HepG2 (cell line): Measurements from ENCODE around the gene ARHGAP32.

Experiments used
- CTCF ChIP-seq: sonication (generic); formaldehyde crosslinking; IDR thresholded peaks from 2 replicates; pipeline ENCODE4 v1.5.0; 2020; ENCODE audit warnings: mild to moderate bottlenecking, missing genetic modification reagents, moderate library complexity
- IRF2 ChIP-seq: IDR thresholded peaks from 2 replicates; pipeline ENCODE4 v1.6.1; 2018; ENCODE audit warnings: missing genetic modification reagents, missing compliant biosample characterization
- KAT2B ChIP-seq: fragments of 150-350 bp; IDR thresholded peaks from 2 replicates; pipeline ENCODE4 v1.6.1; 2014; ENCODE audit warnings: low read depth, low read length, borderline replicate concordance
- MXD1 ChIP-seq: sonication (generic); formaldehyde crosslinking; IDR thresholded peaks from 2 replicates; pipeline ENCODE4 v1.4.0; 2020; ENCODE audit warnings: mild to moderate bottlenecking, missing genetic modification reagents
- MYNN ChIP-seq: sonication (generic); formaldehyde crosslinking; IDR thresholded peaks from 2 replicates; pipeline ENCODE4 v1.4.0; 2020; ENCODE audit warnings: mild to moderate bottlenecking, low read depth, missing genetic modification reagents
- MYPOP ChIP-seq: sonication (generic); formaldehyde crosslinking; IDR thresholded peaks from 2 replicates; pipeline ENCODE4 v1.8.1; 2023; ENCODE audit warnings: mild to moderate bottlenecking, moderate library complexity, missing genetic modification reagents
- NR2C2 ChIP-seq: sonication (generic); formaldehyde crosslinking; IDR thresholded peaks from 2 replicates; pipeline ENCODE4 v1.4.0; 2020; ENCODE audit warnings: missing genetic modification reagents, mild to moderate bottlenecking, moderate library complexity, borderline replicate concordance
- POLR2G ChIP-seq: fragments of 200-400 bp; formaldehyde crosslinking; IDR thresholded peaks from 2 replicates; pipeline ENCODE4 v1.6.1; 2018; ENCODE audit warnings: mild to moderate bottlenecking, low read depth, low read length, moderate library complexity
- SETDB1 ChIP-seq: sonication (generic); formaldehyde crosslinking; IDR thresholded peaks from 2 replicates; pipeline ENCODE4 v1.5.1; 2020; ENCODE audit warnings: missing genetic modification reagents, mild to moderate bottlenecking, borderline replicate concordance
- TRIM22 ChIP-seq: fragments of 450-650 bp; IDR thresholded peaks from 2 replicates; pipeline ENCODE4 v1.6.1; 2017
- ZNF263 ChIP-seq: sonication (generic); formaldehyde crosslinking; IDR thresholded peaks from 2 replicates; pipeline ENCODE4 v1.4.0; 2020; ENCODE audit warnings: missing genetic modification reagents
- TF ChIP-seq, protein P1 (sequence below): sonication (generic); formaldehyde crosslinking; IDR thresholded peaks from 2 replicates; pipeline ENCODE4 v1.4.0; 2020; ENCODE audit warnings: missing genetic modification reagents, borderline replicate concordance

- TF ChIP-seq KAT2B (no peak), ZNF263 (no peak), MYNN (CRISPR knock-in tag) (no peak), POLR2G (no peak), NR2C2 (CRISPR knock-in tag) (no peak), SETDB1 (CRISPR knock-in tag) (no peak), MYPOP (no peak), CTCF (CRISPR knock-in tag) (no peak), IRF2 (CRISPR knock-in tag) (no peak), TRIM22 (no peak), MXD1 (CRISPR knock-in tag) (no peak)
- TF ChIP-seq, protein P1, sequence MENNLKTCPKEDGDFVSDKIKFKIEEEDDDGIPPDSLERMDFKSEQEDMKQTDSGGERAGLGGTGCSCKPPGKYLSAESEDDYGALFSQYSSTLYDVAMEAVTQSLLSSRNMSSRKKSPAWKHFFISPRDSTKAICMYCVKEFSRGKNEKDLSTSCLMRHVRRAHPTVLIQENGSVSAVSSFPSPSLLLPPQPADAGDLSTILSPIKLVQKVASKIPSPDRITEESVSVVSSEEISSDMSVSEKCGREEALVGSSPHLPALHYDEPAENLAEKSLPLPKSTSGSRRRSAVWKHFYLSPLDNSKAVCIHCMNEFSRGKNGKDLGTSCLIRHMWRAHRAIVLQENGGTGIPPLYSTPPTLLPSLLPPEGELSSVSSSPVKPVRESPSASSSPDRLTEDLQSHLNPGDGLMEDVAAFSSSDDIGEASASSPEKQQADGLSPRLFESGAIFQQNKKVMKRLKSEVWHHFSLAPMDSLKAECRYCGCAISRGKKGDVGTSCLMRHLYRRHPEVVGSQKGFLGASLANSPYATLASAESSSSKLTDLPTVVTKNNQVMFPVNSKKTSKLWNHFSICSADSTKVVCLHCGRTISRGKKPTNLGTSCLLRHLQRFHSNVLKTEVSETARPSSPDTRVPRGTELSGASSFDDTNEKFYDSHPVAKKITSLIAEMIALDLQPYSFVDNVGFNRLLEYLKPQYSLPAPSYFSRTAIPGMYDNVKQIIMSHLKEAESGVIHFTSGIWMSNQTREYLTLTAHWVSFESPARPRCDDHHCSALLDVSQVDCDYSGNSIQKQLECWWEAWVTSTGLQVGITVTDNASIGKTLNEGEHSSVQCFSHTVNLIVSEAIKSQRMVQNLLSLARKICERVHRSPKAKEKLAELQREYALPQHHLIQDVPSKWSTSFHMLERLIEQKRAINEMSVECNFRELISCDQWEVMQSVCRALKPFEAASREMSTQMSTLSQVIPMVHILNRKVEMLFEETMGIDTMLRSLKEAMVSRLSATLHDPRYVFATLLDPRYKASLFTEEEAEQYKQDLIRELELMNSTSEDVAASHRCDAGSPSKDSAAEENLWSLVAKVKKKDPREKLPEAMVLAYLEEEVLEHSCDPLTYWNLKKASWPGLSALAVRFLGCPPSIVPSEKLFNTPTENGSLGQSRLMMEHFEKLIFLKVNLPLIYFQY (CRISPR knock-in tag) = no peak
Measured at GRCh38 chr11:129021295-129021694, 170.8 kb downstream of the ARHGAP32 start.
